H9 (cell line): ENCODE data around the gene BRAT1. TPM values are rescaled to one million over a fixed set of nuclear protein-coding genes. Genes with fewer than 3 reads are reported as not detected.

Experiments used
- DNase-seq: peaks from one replicate; pipeline ENCODE4 v3.0.0-alpha.2; 2017
- H2AFZ ChIP-seq: one replicate; pipeline ENCODE4 v1.6.1; 2013; ENCODE audit warnings: mild to moderate bottlenecking, low read length, control low read depth, moderate library complexity
- H2AK5ac ChIP-seq: 2 replicates; pipeline ENCODE4 v1.6.1; 2013; ENCODE audit warnings: low read length, control low read depth, mixed read lengths; ENCODE audit not compliant: insufficient read length
- H2BK120ac ChIP-seq: one replicate; pipeline ENCODE4 v1.6.1; 2013; ENCODE audit warnings: low read depth, mild to moderate bottlenecking, low read length, control low read depth, inconsistent platforms; ENCODE audit not compliant: poor library complexity, severe bottlenecking
- H2BK12ac ChIP-seq: 2 replicates; pipeline ENCODE4 v1.6.1; 2013; ENCODE audit warnings: low read length, control low read depth, mixed read lengths, low read depth; ENCODE audit not compliant: insufficient read length
- H2BK15ac ChIP-seq: 2 replicates; pipeline ENCODE4 v1.6.1; 2013; ENCODE audit warnings: low read depth, low read length, control low read depth
- H2BK20ac ChIP-seq: one replicate; pipeline ENCODE4 v1.6.1; 2013; ENCODE audit warnings: low read depth, mild to moderate bottlenecking, low read length, control low read depth, inconsistent platforms; ENCODE audit not compliant: poor library complexity, severe bottlenecking
- H2BK5ac ChIP-seq: 2 replicates; pipeline ENCODE4 v1.6.1; 2013; ENCODE audit warnings: low read length, control low read depth, mixed read lengths; ENCODE audit not compliant: insufficient read length
- H3K14ac ChIP-seq: 2 replicates; pipeline ENCODE4 v1.6.1; 2013; ENCODE audit warnings: low read length, control low read depth; ENCODE audit not compliant: insufficient read depth
- H3K18ac ChIP-seq: 2 replicates; pipeline ENCODE4 v1.6.1; 2013; ENCODE audit warnings: low read depth, mild to moderate bottlenecking, mixed read lengths, low read length, control low read depth; ENCODE audit not compliant: insufficient read length
- H3K23ac ChIP-seq: 2 replicates; pipeline ENCODE4 v1.6.1; 2013; ENCODE audit warnings: low read length, control low read depth, mixed read lengths, low read depth; ENCODE audit not compliant: insufficient read length
- H3K23me2 ChIP-seq: 2 replicates; pipeline ENCODE4 v1.6.1; 2013; ENCODE audit warnings: low read depth, mild to moderate bottlenecking, mixed read lengths, low read length, control low read depth; ENCODE audit not compliant: insufficient read length, poor library complexity, severe bottlenecking
- H3K27ac ChIP-seq: 2 replicates; pipeline ENCODE4 v1.5.1; 2013; ENCODE audit warnings: low read length, control low read depth, mixed read lengths, low read depth; ENCODE audit not compliant: insufficient read length
- H3K27me3 ChIP-seq: 2 replicates; pipeline ENCODE4 v1.6.1; 2013; ENCODE audit warnings: low read length, control low read depth, inconsistent platforms; ENCODE audit not compliant: insufficient read depth
- H3K4ac ChIP-seq: 2 replicates; pipeline ENCODE4 v1.6.1; 2013; ENCODE audit warnings: low read depth, mild to moderate bottlenecking, control low read depth, inconsistent platforms, low read length, moderate library complexity
- H3K4me1 ChIP-seq: 2 replicates; pipeline ENCODE4 v1.6.1; 2013; ENCODE audit warnings: low read length, control low read depth, inconsistent platforms; ENCODE audit not compliant: insufficient read depth
- H3K4me2 ChIP-seq: 2 replicates; pipeline ENCODE4 v1.6.1; 2013; ENCODE audit warnings: low read length, control low read depth, mixed read lengths; ENCODE audit not compliant: insufficient read length, insufficient read depth
- H3K56ac ChIP-seq: 2 replicates; pipeline ENCODE4 v1.6.1; 2013; ENCODE audit warnings: low read depth, mild to moderate bottlenecking, mixed read lengths, low read length, control low read depth; ENCODE audit not compliant: insufficient read length
- H3K79me1 ChIP-seq: 2 replicates; pipeline ENCODE4 v1.6.1; 2013; ENCODE audit warnings: low read depth, mild to moderate bottlenecking, moderate library complexity, low read length, control low read depth, inconsistent platforms; ENCODE audit not compliant: insufficient read depth, poor library complexity, severe bottlenecking
- H3K79me2 ChIP-seq: 2 replicates; pipeline ENCODE4 v1.6.1; 2013; ENCODE audit warnings: low read length, control low read depth, inconsistent platforms; ENCODE audit not compliant: insufficient read depth
- H3K9ac ChIP-seq: 2 replicates; pipeline ENCODE4 v1.6.1; 2013; ENCODE audit warnings: low read length, control low read depth, mixed read lengths; ENCODE audit not compliant: insufficient read length; ENCODE audit errors: extremely low read depth
- H3K9me3 ChIP-seq: one replicate; pipeline ENCODE4 v1.6.1; 2013; ENCODE audit warnings: low read depth, low read length, inconsistent platforms; ENCODE audit not compliant: control insufficient read depth
- H3T11ph ChIP-seq: one replicate; pipeline ENCODE4 v1.6.1; 2013; ENCODE audit warnings: mild to moderate bottlenecking, low read length, control low read depth, inconsistent platforms
- H4K20me1 ChIP-seq: one replicate; pipeline ENCODE4 v1.6.1; 2013; ENCODE audit not compliant: control insufficient read depth, insufficient read length, insufficient read depth
- H4K5ac ChIP-seq: 2 replicates; pipeline ENCODE4 v1.6.1; 2013; ENCODE audit warnings: low read depth, mild to moderate bottlenecking, mixed read lengths, low read length, control low read depth; ENCODE audit not compliant: insufficient read length
- H4K8ac ChIP-seq: replicated peaks from 2 replicates; pipeline ENCODE4 v1.6.1; 2013; ENCODE audit warnings: low read length, control low read depth, mixed read lengths, low read depth; ENCODE audit not compliant: insufficient read length
- H4K91ac ChIP-seq: 2 replicates; pipeline ENCODE4 v1.6.1; 2013; ENCODE audit warnings: low read depth, mild to moderate bottlenecking, moderate library complexity, mixed read lengths, low read length, control low read depth; ENCODE audit not compliant: insufficient read length
- H3K27ac Mint-ChIP-seq, 3 experiments: 2 replicates in 2 of 3; 3 replicates in 1 of 3; pipeline ENCODE4 v1.8.0; 2020 to 2021; ENCODE audit warnings: mixed read lengths in 3 of 3, mild to moderate bottlenecking in 1 of 3, moderate library complexity in 1 of 3
- H3K27me3 Mint-ChIP-seq: 2 replicates; pipeline ENCODE4 v1.8.0; 2021; ENCODE audit warnings: low read depth, mild to moderate bottlenecking, moderate library complexity, mixed read lengths
- H3K36me3 Mint-ChIP-seq, 3 experiments: 2 replicates in 2 of 3; 3 replicates in 1 of 3; pipeline ENCODE4 v1.8.0; 2020 to 2021; ENCODE audit warnings: low read depth in 3 of 3, mixed read lengths in 3 of 3; ENCODE audit not compliant: insufficient read depth in 1 of 3
- H3K4me1 Mint-ChIP-seq, 2 experiments: 2 replicates each; pipeline ENCODE4 v1.8.0; 2020; ENCODE audit warnings: mixed read lengths in 2 of 2
- H3K4me3 Mint-ChIP-seq, 2 experiments: 2 replicates in 1 of 2; 3 replicates in 1 of 2; pipeline ENCODE4 v1.8.0; 2020 to 2021; ENCODE audit warnings: mild to moderate bottlenecking in 2 of 2, mixed read lengths in 2 of 2, moderate library complexity in 1 of 2
- H3K9me3 Mint-ChIP-seq, 2 experiments: 2 replicates in 1 of 2; 3 replicates in 1 of 2; pipeline ENCODE4 v1.8.0; 2020; ENCODE audit warnings: mild to moderate bottlenecking in 2 of 2, mixed read lengths in 2 of 2, moderate library complexity in 1 of 2
- CTCF ChIP-seq: fragments of 200-600 bp; sonication (generic); conservative IDR thresholded peaks from 3 replicates; pipeline ENCODE4 v1.8.0; 2021; ENCODE audit warnings: antibody characterized with exemption, mild to moderate bottlenecking
- WGBS: extraction: QIAGEN DNeasy Blood & Tissue Kit; methylation state at CpG from one replicate; pipeline ENCODE4 v1.1.7; 2013; ENCODE audit warnings: missing lambda C conversion rate, low lambda C conversion rate, mixed read lengths; ENCODE audit not compliant: insufficient read length; ENCODE audit errors: extremely low coverage; 5-methylcytosine and 5-hydroxymethylcytosine counted together
- total RNA-seq: library from RNA; stranded (reverse); gene quantifications from 2 replicates; pipeline ENCODE4 v1.2.1, GENCODE V29; 2021

Gene BRAT1
- total RNA-seq, 1 experiment from 2014 or later = 41.2 TPM

GRCh38 chr7:2520131-2520760 lies 35.1 kb downstream of the BRAT1 start:
- Histone ChIP-seq H3K4me2 (peak overlapping the region; percentile 63), H3K27ac (no peak overlapping the region), H2BK120ac (no peak overlapping the region), H4K91ac (no peak overlapping the region), H3K9me3 (no peaks in the 10 kb centered on the region), H4K8ac (no peak overlapping the region), H3K79me2 (no peaks in the 10 kb centered on the region; the same call in 1 of the 2 replicates), H4K5ac (no peak overlapping the region), H3K4ac (no peak overlapping the region), H2AK5ac (no peak overlapping the region), H2BK12ac (no peak overlapping the region), H3K9ac (no peak overlapping the region), H2BK20ac (no peak overlapping the region), H3K56ac (no peak overlapping the region), H2BK15ac (no peak overlapping the region), H4K20me1 (no peaks in the 10 kb centered on the region), H3K4me1 (peaks cover 4% of the 10 kb centered on the region; the same call in 1 of the 2 replicates), H2BK5ac (no peak overlapping the region), H3K23ac (no peak overlapping the region), H3K14ac (no peak overlapping the region; the same call in 1 of the 2 replicates), H3T11ph (no peak overlapping the region), H3K27me3 (no peaks in the 10 kb centered on the region; the same call in 1 of the 2 replicates), H3K23me2 (peaks cover 13% of the 10 kb centered on the region), H3K18ac (no peak overlapping the region), H2AFZ (no peak overlapping the region), H3K79me1 (no peaks in the 10 kb centered on the region)
- Mint-ChIP-seq H3K9me3 (no peaks in the 10 kb centered on the region), H3K36me3 (peaks cover 0 to 5% (median 4%) of the 10 kb centered on the region in 3 experiments; a peak in 2 of 7 replicates), H3K4me1 (peaks cover 44 to 46% of the 10 kb centered on the region in 2 experiments), H3K27ac (peak overlapping the region in 1 of 3 experiments; percentile 79; a peak in 1 of 7 replicates), H3K27me3 (peaks cover 26% of the 10 kb centered on the region), H3K4me3 (peak overlapping the region; percentile 84 to 93)
- peak; percentile 23; the same call in 2 of the 3 replicates for TF ChIP-seq CTCF
- no peak for DNase-seq
- no CpG with 5 or more reads among the region's 37 CpGs for WGBS
